GM21576 (cell line): Measurements from ENCODE around the gene IKBIP.
"Not testable (repeated sequence)": the region's sequence is repeated elsewhere in the genome, so short reads cannot be mapped to it uniquely, and the experiment has no call there.

Experiments used
- ATAC-seq: cut with Tn5 transposase; IDR thresholded peaks from one replicate; pipeline ENCODE4 v1.9.1; 2021; ENCODE audit warnings: mild to moderate bottlenecking, moderate library complexity; ENCODE audit not compliant: unreplicated experiment

Gene IKBIP

GRCh38 chr12:98644712-98645571 lies at the start of gene IKBIP, which contains the start of gene APAF1:
IKBIP (minus strand) TSS chr12:98644788; CDS start chr12:98644701, 87 bp downstream.
APAF1 (plus strand) TSS chr12:98645290; CDS start chr12:98648360, 3,070 bp downstream.
- peak; percentile 89 for ATAC-seq

- no peak for ATAC-seq
Observed at GRCh38 chr12:98691351-98691750, 46.8 kb upstream of the IKBIP start.

GRCh38 chr12:98686603-98687002 lies 42.0 kb upstream of the IKBIP start:
- no peak for ATAC-seq

- ATAC-seq = no peak
Observed at GRCh38 chr12:98684199-98684598, 39.6 kb upstream of the IKBIP start.

- no peak for ATAC-seq
Observed at GRCh38 chr12:98679611-98680005, 35.0 kb upstream of the IKBIP start.

- no peak for ATAC-seq
Observed at GRCh38 chr12:98678946-98679610, 34.5 kb upstream of the IKBIP start.

- ATAC-seq = no peak
Observed at GRCh38 chr12:98678236-98678945, 33.8 kb upstream of the IKBIP start.

- no peak for ATAC-seq
Observed at GRCh38 chr12:98674841-98675240, 30.3 kb upstream of the IKBIP start.

DNA sequence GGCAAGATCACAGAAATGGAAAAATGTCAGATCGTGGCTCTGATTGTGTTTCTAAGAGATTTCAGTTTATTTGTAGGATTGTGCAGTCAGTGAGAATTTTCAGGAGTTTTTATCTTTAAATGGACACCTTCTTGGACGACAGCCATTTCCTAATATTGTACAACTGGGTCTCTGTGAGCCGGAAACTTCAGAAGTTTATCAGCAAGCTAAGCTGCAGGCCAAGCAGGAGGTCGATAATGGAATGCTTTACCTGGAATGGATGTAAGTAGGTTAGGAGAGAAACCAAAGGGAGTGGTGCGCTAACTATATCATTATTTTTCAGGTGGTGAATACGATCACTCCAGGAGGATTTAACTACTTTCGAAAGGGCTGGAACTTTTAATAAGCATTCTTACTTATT lies 26.9 kb upstream of the IKBIP start:
- no peak for ATAC-seq

DNA sequence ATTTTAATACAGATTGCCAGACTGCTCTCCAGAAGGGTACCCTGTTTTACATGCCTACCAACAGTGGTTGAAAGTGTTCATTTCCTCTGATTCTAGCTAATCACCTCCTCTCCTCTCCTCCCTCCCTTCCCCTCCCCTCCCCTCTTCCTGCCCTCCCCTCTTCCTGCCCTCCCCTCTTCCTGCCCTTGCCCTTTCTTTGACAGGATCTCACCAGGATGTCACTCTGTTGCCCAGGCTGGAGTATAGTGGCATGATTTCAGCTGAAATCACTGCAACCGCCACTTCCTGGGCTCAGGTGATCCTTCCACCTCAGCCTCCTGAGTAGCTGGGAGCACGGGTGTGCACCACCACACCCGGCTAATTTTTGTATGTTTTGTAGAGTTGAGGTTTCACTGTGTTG lies 25.2 kb upstream of the IKBIP start:
- no peak for ATAC-seq

DNA sequence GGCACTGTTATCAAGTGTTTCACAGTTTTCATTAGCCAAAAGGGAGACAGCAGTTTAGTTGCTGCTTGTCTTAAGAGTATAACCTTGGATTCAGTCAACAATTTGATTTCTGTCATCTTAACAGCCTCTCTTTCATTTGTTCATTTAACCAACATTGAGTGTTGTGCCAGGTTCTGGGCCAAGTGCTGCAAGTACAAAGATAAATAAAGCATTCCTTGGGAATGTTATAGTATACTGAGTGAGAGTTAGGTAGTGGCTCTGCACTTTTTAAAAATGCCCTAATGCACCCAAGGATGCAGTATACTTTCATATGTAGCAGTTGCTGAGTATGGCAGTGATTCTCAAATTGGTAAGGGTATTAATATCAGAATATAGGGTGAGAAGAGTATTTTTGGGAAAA lies 15.9 kb upstream of the IKBIP start:
- ATAC-seq = no peak

DNA sequence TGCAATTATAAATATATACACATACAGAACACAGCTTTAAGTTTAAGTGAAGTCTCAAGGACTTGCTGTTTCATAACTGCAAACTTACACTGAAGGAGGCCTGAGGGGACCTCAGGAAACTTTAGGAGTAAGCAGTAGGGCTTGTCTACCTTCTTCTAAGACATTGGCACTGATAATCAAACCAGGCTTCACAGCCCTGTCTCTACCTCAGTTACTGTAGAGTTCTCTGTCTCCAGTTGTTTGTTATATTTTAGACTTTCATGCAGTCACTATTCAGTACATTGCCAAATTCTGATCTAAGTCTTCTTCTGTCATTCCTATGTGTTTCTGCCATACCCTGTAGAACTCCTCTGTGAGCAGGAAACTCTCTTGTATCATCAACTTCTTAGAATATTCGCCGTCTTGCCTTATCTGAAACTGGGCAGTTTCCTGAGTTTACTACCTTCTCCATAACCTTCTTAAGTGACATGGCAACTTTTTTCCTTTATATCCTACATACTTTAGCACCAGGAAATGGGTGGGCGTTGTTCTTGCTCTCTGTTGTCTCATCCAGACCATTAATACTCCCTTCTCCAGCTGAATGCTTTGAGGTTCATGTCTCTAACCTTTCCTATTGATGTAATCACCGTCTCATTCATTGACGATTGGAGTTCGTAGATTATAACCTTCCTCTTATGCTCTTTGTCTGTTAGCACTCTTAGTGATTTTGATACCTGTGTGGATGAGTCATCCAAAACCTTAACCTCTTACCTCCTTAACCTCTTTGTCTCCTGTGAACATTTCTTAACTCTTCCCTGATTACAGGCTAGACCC lies 11.9 kb upstream of the IKBIP start:
- ATAC-seq = no peak

DNA sequence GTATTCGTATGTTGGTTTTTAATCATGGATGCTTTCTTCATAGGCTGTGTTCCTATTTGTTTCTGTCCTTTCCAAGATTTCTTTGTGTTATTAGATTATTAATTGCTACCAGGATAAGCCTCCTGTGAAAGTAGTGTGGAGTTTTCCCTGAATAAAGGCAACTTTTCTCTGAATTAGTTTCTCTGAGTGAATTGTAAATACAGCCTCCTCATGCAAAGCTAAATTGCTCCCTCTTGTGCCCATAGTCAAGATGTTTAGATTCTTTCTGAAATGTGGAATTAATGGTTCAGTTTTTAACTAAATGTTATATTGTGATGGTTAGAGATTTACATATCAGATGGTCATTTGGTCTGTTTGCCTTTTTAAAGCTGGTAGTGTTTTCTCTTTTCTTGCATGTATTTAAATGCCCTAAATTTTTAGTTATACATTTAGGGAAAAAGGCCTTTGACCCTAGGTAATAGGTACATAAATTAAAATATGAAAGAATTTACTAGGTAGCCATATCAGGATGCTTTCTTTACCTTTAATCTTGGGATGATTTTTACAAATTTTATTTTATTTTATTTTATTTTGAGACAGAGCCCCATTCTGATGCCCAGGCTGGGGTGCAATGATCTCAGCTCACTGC lies 9.4 kb upstream of the IKBIP start:
- ATAC-seq = no peak

DNA sequence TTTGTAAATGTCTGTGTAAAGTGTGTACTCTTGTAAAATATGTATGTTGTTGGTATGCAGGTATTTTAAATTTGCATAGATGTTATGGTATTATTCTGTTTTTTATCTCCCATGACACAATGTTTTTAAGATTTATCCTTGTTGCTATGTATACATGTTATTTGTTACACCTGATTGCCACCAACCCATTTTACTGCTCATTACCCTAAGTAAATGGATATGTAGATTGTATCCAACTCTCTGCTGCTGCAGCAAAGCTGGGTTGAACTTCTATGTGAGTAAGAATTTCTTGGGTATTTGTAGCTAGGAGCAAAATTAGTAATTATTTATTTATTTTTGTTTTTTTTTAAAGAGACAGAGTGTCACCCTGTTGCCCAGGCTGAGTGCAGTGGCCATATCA lies 6.7 kb upstream of the IKBIP start:
- ATAC-seq = no peak

DNA sequence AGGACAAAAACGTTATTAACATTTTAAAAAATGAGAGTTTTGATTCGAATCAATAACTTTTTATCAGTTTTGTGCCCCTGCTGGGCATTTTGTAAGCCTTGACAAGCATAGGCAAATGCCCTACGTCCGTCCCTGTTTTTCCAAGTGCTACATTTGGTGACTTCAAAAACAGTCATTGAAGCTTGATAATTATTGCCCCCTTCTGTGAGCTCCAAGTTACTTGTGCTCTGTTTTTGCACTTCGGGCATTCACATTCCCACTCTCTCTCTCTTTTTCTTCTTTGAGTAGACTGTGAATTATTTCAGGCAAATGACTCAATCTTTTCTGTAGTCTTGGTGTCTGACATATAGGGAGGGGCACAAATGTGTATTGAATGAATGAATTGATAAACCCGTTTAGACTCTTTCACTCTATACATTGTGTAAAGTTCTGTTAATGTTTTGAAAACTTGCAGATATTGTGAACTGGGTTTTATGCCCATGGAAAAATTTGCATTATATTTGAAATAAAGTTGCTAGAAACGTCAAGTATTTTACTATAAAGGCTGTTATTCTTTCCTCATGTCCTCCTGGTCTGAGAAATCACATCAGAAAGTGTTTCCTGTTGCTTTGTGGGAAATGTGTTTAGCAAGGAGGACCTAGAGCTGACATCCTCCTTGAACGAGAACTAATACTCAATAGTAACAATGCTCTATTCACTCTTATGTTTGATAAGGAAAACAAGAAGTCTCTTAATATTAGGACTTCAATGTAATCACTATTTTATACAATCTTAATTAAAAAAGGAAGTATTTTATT lies 1.9 kb upstream of the IKBIP start:
- no peak for ATAC-seq

DNA sequence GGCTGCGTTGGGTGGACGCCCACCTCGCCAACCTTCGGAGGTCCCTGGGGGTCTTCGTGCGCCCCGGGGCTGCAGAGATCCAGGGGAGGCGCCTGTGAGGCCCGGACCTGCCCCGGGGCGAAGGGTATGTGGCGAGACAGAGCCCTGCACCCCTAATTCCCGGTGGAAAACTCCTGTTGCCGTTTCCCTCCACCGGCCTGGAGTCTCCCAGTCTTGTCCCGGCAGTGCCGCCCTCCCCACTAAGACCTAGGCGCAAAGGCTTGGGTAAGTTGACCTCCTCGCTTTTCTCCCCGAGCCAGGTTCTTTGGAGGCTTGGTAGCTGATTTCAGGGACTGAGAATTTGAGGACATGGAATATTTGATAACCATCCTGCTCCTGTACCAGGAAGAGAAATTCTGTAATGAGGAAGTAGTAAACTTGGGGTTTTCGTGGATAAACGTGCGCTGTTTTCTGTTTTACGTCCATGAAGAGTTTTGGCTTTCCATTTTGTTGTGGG lies 1.0 kb upstream of the IKBIP start:
- no peak for ATAC-seq

DNA sequence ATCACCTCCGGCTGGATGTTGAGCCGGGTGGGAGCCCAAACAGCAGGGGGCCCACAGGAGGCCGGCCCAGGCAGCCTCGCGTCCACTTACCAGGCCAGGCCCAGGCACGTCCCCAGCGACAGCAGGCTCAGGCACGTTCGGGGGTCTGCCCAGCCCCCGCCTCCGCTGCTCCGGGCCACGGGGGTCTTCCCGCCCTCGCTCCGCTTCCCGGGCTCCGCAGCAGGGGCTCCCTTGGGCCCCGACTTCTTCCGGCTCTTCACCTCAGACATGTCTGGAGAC lies 216 bp downstream of the IKBIP start:
- ATAC-seq = peak; percentile 11

GRCh38 chr12:98642801-98643200 lies 1.8 kb downstream of the IKBIP start:
- not testable (repeated sequence) for ATAC-seq

- ATAC-seq = no peak
Observed at GRCh38 chr12:98639491-98639890, 5.1 kb downstream of the IKBIP start.

DNA sequence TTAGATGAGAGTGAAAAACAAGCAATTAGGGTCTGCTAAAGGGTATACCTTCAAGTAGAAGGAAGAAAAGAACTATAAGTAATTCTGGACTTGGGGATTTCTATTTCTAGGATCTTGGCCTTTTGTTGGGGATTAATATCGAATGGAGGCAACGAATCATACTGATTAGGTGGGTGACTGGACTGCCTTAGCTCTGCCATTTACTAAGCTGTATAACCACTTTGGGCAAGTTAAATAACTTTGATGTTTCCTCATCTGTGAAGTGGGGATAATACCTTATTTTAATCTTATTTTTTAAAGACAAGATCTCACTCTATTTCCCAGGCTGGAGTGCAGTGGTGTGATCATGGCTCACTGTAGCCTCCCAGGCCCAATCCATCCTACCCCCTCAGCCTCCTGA lies 6.6 kb downstream of the IKBIP start:
- no peak for ATAC-seq
